Psoas muscle (tissue), 8 donors: ENCODE results near the gene MICU1. TPM values are rescaled to one million over a fixed set of nuclear protein-coding genes. Genes with fewer than 3 reads are reported as not detected.
"Not testable (repeated sequence)": the region's sequence is repeated elsewhere in the genome, so short reads cannot be mapped to it uniquely, and the experiment has no call there.

Experiments
- ATAC-seq, 4 donors: fragments of 200-7000 bp; cut with Tn5 transposase; one replicate each; pipeline ENCODE4 v1.9.1; 2020; ENCODE audit warnings: moderate library complexity in 3 of 4, mild to moderate bottlenecking in 2 of 4
- DNase-seq, 2 donors: peaks; one replicate each; pipeline ENCODE4 v3.0.0-alpha.2; 2020
- H3K27ac ChIP-seq: fragments of 200-600 bp; one replicate; pipeline ENCODE4 v1.8.0; 2022
- H3K27me3 ChIP-seq, 3 donors: fragments of 200-600 bp in 1 of 3; one replicate each; pipeline versions ENCODE4 v1.6.1 to v1.8.0; 2013 to 2022; ENCODE audit warnings: low read length in 2 of 3, mild to moderate bottlenecking in 2 of 3, moderate library complexity in 1 of 3; ENCODE audit not compliant: insufficient read depth in 3 of 3
- H3K36me3 ChIP-seq, 2 donors: fragments of 200-600 bp in 1 of 2; one replicate each; pipeline versions ENCODE4 v1.6.1 to v1.8.0; 2013 to 2022; ENCODE audit warnings: low read depth in 1 of 2, mild to moderate bottlenecking in 1 of 2, moderate library complexity in 1 of 2; ENCODE audit not compliant: insufficient read depth in 1 of 2
- H3K4me1 ChIP-seq: fragments of 200-600 bp; one replicate; pipeline ENCODE4 v1.8.0; 2022
- H3K4me3 ChIP-seq: fragments of 200-600 bp; one replicate; pipeline ENCODE4 v1.8.0; 2022; ENCODE audit warnings: mild to moderate bottlenecking
- H3K9me3 ChIP-seq: fragments of 200-600 bp; one replicate; pipeline ENCODE4 v1.8.0; 2022
- CTCF ChIP-seq: fragments of 200-600 bp; IDR thresholded peaks from one replicate; pipeline ENCODE4 v1.8.0; 2022; ENCODE audit warnings: antibody characterized with exemption
- WGBS, 3 donors: extraction: QIAGEN DNeasy Blood & Tissue Kit; methylation state at CpG; one replicate each; pipeline versions ENCODE4 v1.1.6 to v1.1.7; 2013; 5-methylcytosine and 5-hydroxymethylcytosine counted together
- intact Hi-C, 2 donors: fragments of 100-400 bp; cut with DNase I; formaldehyde crosslinking; loops; one replicate each; pipeline versions ENCODE4 v1.11.0 to v1.14.2; 2022
- polyA plus RNA-seq, 3 donors: library from polyadenylated mRNA; stranded (reverse); fragments of 200-250 nt; gene quantifications; one replicate each; pipeline ENCODE4 v1.2.3, GENCODE V29; 2013
- total RNA-seq, 4 donors: library from RNA; stranded (reverse); fragmentation: NEBNext Ultra II Directional in 2 of 4; extraction: Animal tissue kit (Norgen Biotek cat#: 25700) in 2 of 4; gene quantifications; one replicate each; pipeline versions ENCODE4 v1.2.1 to v1.2.4, GENCODE V29; 2021 to 2023
- donor health status: healthy with polysubstance abuse.
- donor health status: DM: no; HTN: no; CAD: no; lungs with moderate emphysema.
- donor health status: Bipolar disorder and iron deficiency.
- donor health status: healthy.
- donor health status: DM: yes; HTN: yes; CAD: no.
- donor health status: DM: no; HTN: no; CAD: no.
- donor health status: DM: no; HTN: no; CAD: no.
- donor health status: DM: yes; HTN: yes; CAD: no.

Gene MICU1
- total and polyA plus RNA-seq, 7 donors: 31.0 to 57.8 (median 37.3) TPM

GRCh38 chr10:72455889-72456595, 169.8 kb downstream of the MICU1 start:
- DNase-seq: no peak
- intact Hi-C loops: no loop called here
- Histone ChIP-seq H3K4me3 (no peak overlapping the region), H3K36me3 (peaks cover 0 to 7% of the 10 kb centered on the region in 2 donors), H3K9me3 (no peaks in the 10 kb centered on the region), H3K27ac (no peak overlapping the region), H3K27me3 (no peaks in the 10 kb centered on the region), H3K4me1 (no peaks in the 10 kb centered on the region)
- ATAC-seq: peak in 3 of 4 donors; percentile 25 to 53 (median 36)
- TF ChIP-seq CTCF: no peak
- 48 to 52% (median 48%) methylated on average over 3 of the region's 3 CpGs for WGBS, 3 donors

- ATAC-seq: no peak
- WGBS, 3 donors: 92 to 95% (median 94%) methylated on average over 6 of the region's 6 CpGs
- no peak for TF ChIP-seq CTCF
Observed at GRCh38 chr10:72449941-72450441, 175.9 kb downstream of the MICU1 start.

GRCh38 chr10:72445851-72446250, 180.0 kb downstream of the MICU1 start:
- no peak for ATAC-seq
- intact Hi-C loops: no loop called here

More at GRCh38 chr10:72449941-72450441, 175.9 kb downstream of the MICU1 start:
- H3K4me1 ChIP-seq: no peaks in the 10 kb centered on the region
- no peaks in the 10 kb centered on the region for H3K27me3 ChIP-seq
- peaks cover 0 to 7% of the 10 kb centered on the region in 2 donors for H3K36me3 ChIP-seq
- intact Hi-C loops: no loop called here
- H3K4me3 ChIP-seq: no peak overlapping the region
- H3K27ac ChIP-seq: no peak overlapping the region
- no peak for DNase-seq
- no peaks in the 10 kb centered on the region for H3K9me3 ChIP-seq

GRCh38 chr10:72442969-72443368, 182.9 kb downstream of the MICU1 start:
- not testable (repeated sequence) for DNase-seq

More at GRCh38 chr10:72445851-72446250, 180.0 kb downstream of the MICU1 start:
- 72 to 80% (median 78%) methylated on average over 3 of the region's 3 CpGs for WGBS, 3 donors
- no peaks in the 10 kb centered on the region for H3K4me1 ChIP-seq
- no peaks in the 10 kb centered on the region for H3K9me3 ChIP-seq
- TF ChIP-seq CTCF: no peak
- no peak overlapping the region for H3K4me3 ChIP-seq
- H3K36me3 ChIP-seq: peaks cover 0 to 6% of the 10 kb centered on the region in 2 donors
- H3K27ac ChIP-seq: no peak overlapping the region
- no peaks in the 10 kb centered on the region for H3K27me3 ChIP-seq
- no peak for DNase-seq

GRCh38 chr10:72435570-72435969, 190.3 kb downstream of the MICU1 start:
- TF ChIP-seq CTCF: no peak
- 94 to 96% (median 95%) methylated on average over 12 of the region's 12 CpGs for WGBS, 3 donors
- intact Hi-C loops: no loop called here

More at GRCh38 chr10:72442969-72443368, 182.9 kb downstream of the MICU1 start:
- intact Hi-C loops, H3K36me3 ChIP-seq, H3K9me3 ChIP-seq, H3K4me3 ChIP-seq, H3K4me1 ChIP-seq, H3K27me3 ChIP-seq, ATAC-seq, H3K27ac ChIP-seq: not testable (repeated sequence)
- 98 to 100% (median 99%) methylated on average over 2 of the region's 3 CpGs for WGBS, 3 donors

GRCh38 chr10:72430936-72431335, 194.9 kb downstream of the MICU1 start:
- ATAC-seq, H3K27me3 ChIP-seq, H3K27ac ChIP-seq, H3K4me1 ChIP-seq, DNase-seq, H3K36me3 ChIP-seq, H3K4me3 ChIP-seq, intact Hi-C loops, H3K9me3 ChIP-seq: not testable (repeated sequence)
- 96 to 99% (median 98%) methylated on average over 4 of the region's 4 CpGs for WGBS, 3 donors

More at GRCh38 chr10:72435570-72435969, 190.3 kb downstream of the MICU1 start:
- H3K9me3 ChIP-seq: no peaks in the 10 kb centered on the region
- H3K27ac ChIP-seq: no peak overlapping the region
- ATAC-seq: no peak
- H3K27me3 ChIP-seq: no peaks in the 10 kb centered on the region
- no peak for DNase-seq
- H3K36me3 ChIP-seq: no peaks in the 10 kb centered on the region
- no peaks in the 10 kb centered on the region for H3K4me1 ChIP-seq
- no peak overlapping the region for H3K4me3 ChIP-seq
